Keratinocyte (primary cell): ENCODE measurements around the gene TMEM220. TPM values are rescaled to one million over a fixed set of nuclear protein-coding genes. Genes with fewer than 3 reads are reported as not detected.

Experiments used
- DNase-seq: peaks from one replicate; pipeline ENCODE4 v3.0.0-alpha.2; 2011; ENCODE audit warnings: low read depth, missing footprints, low spot score
- FAIRE-seq: peaks from 2 replicates; lab custom pipeline; 2011; peaks lifted over from hg19 to GRCh38; lab: Jason Lieb, UNC
- H2AFZ ChIP-seq: 2 replicates; pipeline ENCODE4 v1.6.0; 2012; ENCODE audit warnings: low read length, control low read depth, inconsistent platforms; ENCODE audit not compliant: control insufficient read depth
- H3K27ac ChIP-seq: 2 replicates; pipeline ENCODE4 v1.5.1; 2011; ENCODE audit warnings: low read length; ENCODE audit not compliant: control insufficient read depth, insufficient read depth
- H3K27me3 ChIP-seq: 3 replicates; pipeline ENCODE4 v1.6.0; 2011; ENCODE audit warnings: low read length; ENCODE audit not compliant: control insufficient read depth, insufficient read depth; ENCODE audit errors: extremely low read depth
- H3K36me3 ChIP-seq, 2 experiments: 2 replicates in 1 of 2; 3 replicates in 1 of 2; pipeline ENCODE4 v1.5.1; 2011; ENCODE audit warnings: low read length in 2 of 2, mild to moderate bottlenecking in 1 of 2; ENCODE audit not compliant: control insufficient read depth in 2 of 2, insufficient read depth in 2 of 2; ENCODE audit errors: extremely low read depth in 1 of 2
- H3K4me1 ChIP-seq: 3 replicates; pipeline ENCODE4 v1.5.1; 2011; ENCODE audit warnings: low read length; ENCODE audit not compliant: control insufficient read depth, insufficient read depth; ENCODE audit errors: extremely low read depth
- H3K4me2 ChIP-seq: 3 replicates; pipeline ENCODE4 v1.6.0; 2011; ENCODE audit warnings: low read depth, low read length; ENCODE audit not compliant: control insufficient read depth, insufficient read depth; ENCODE audit errors: extremely low read depth
- H3K4me3 ChIP-seq, 3 experiments: fragments of 200-600 bp in 1 of 3; sonication (generic) in 1 of 3; 2 replicates in 2 of 3; 3 replicates in 1 of 3; pipeline ENCODE4 v1.5.1; 2011 to 2016; ENCODE audit warnings: low read length in 3 of 3, mild to moderate bottlenecking in 3 of 3, control low read depth in 2 of 3, inconsistent platforms in 1 of 3, low read depth in 1 of 3, mixed read lengths in 1 of 3, mixed run types in 1 of 3, moderate library complexity in 1 of 3; ENCODE audit not compliant: control insufficient read depth in 2 of 3, insufficient read depth in 2 of 3; ENCODE audit errors: extremely low read depth in 1 of 3
- H3K79me2 ChIP-seq: 2 replicates; pipeline ENCODE4 v1.6.0; 2012; ENCODE audit warnings: low read length; ENCODE audit not compliant: control insufficient read depth, insufficient read depth
- H3K9ac ChIP-seq: 3 replicates; pipeline ENCODE4 v1.6.0; 2011; ENCODE audit warnings: low read length; ENCODE audit not compliant: control insufficient read depth, insufficient read depth; ENCODE audit errors: extremely low read depth
- H3K9me1 ChIP-seq: 3 replicates; pipeline ENCODE4 v1.6.0; 2011; ENCODE audit warnings: low read length; ENCODE audit not compliant: control insufficient read depth, insufficient read depth; ENCODE audit errors: extremely low read depth
- H3K9me3 ChIP-seq: 2 replicates; pipeline ENCODE4 v1.5.1; 2012; ENCODE audit warnings: low read depth, low read length; ENCODE audit not compliant: control insufficient read depth
- H4K20me1 ChIP-seq: 3 replicates; pipeline ENCODE4 v1.6.0; 2011; ENCODE audit warnings: low read length; ENCODE audit not compliant: control insufficient read depth, insufficient read depth; ENCODE audit errors: extremely low read depth
- CTCF ChIP-seq, 3 experiments: IDR thresholded peaks in 1 of 3; conservative IDR thresholded peaks in 1 of 3; optimal IDR thresholded peaks in 1 of 3; 2 replicates in 2 of 3; 3 replicates in 1 of 3; pipeline versions ENCODE3 to v1.5.1; 2011; ENCODE audit warnings: low read length in 3 of 3, mild to moderate bottlenecking in 3 of 3, moderate library complexity in 2 of 3, control low read depth in 1 of 3, inconsistent platforms in 1 of 3; ENCODE audit not compliant: insufficient read depth in 2 of 3; ENCODE audit errors: extremely low read depth in 1 of 3
- EZH2 ChIP-seq: IDR thresholded peaks from one replicate; pipeline ENCODE4 v1.6.1; 2012; ENCODE audit warnings: inconsistent platforms, mild to moderate bottlenecking, low read length, moderate library complexity
- dilution Hi-C: fragments of 300-500 bp; cut with MboI; formaldehyde crosslinking; loops from one replicate; pipeline ENCODE4 v1.7.0; 2020; ENCODE audit warnings: low sequenced_read_pairs; ENCODE audit not compliant: extremely low pct_ligation_motif_present
- polyA plus RNA-seq, 5 experiments: library from polyadenylated mRNA; depleted of rRNA in 3 of 5; stranded (reverse) in 3 of 5; stranded (forward) in 1 of 5; unstranded in 1 of 5; fragments of >200 nt; gene quantifications; 1 replicate in 1 of 5; 2 replicates in 3 of 5; 3 replicates in 1 of 5; pipeline versions ENCODE4 v1.2.1 to v1.2.3, GENCODE V29; 2011 to 2012; ENCODE audit warnings: missing spikeins in 2 of 5, low read depth in 1 of 5, low replicate concordance in 1 of 5

Gene TMEM220
- polyA plus RNA-seq, 1 donor (not counting 4 experiments of a cell fraction or from before 2014, with no cell fraction given) = 3.3 TPM

GRCh38 chr17:10728331-10728892 lies 1.4 kb downstream of the TMEM220 start:
- H3K9me1 ChIP-seq = no peaks in the 10 kb centered on the region
- peaks cover 5% of the 10 kb centered on the region for H3K4me1 ChIP-seq
- H3K9me3 ChIP-seq = no peaks in the 10 kb centered on the region
- H3K36me3 ChIP-seq = no peaks in the 10 kb centered on the region
- no peak overlapping the region for H3K27ac ChIP-seq
- H3K27me3 ChIP-seq = no peaks in the 10 kb centered on the region
- dilution Hi-C loops = no loop called here
- no peak overlapping the region for H2AFZ ChIP-seq
- no peaks in the 10 kb centered on the region for H4K20me1 ChIP-seq
- no peak for TF ChIP-seq CTCF (optimal IDR thresholded peaks at IDR 0.05 in 1 of 3, IDR thresholded peaks at IDR 0.05 in 1 of 3, conservative IDR thresholded peaks at IDR 0.05 in 1 of 3; ENCODE audit: extremely low read depth in 1 of 3, insufficient read depth in 2 of 3, low read length in 3 of 3)
- TF ChIP-seq EZH2 = no peak
- no peaks in the 10 kb centered on the region for H3K79me2 ChIP-seq
- no peak for DNase-seq
- H3K4me2 ChIP-seq = no peak overlapping the region
- no peak overlapping the region for H3K4me3 ChIP-seq
- no peak for FAIRE-seq
- H3K9ac ChIP-seq = no peak overlapping the region

- Histone ChIP-seq H3K36me3 (no peaks in the 10 kb centered on the region), H4K20me1 (no peaks in the 10 kb centered on the region), H3K4me2 (no peak overlapping the region), H3K9ac (no peak overlapping the region), H3K27ac (no peak overlapping the region), H3K4me1 (peaks cover 5% of the 10 kb centered on the region), H3K4me3 (no peak overlapping the region), H3K79me2 (no peaks in the 10 kb centered on the region), H3K27me3 (no peaks in the 10 kb centered on the region), H2AFZ (no peak overlapping the region), H3K9me1 (no peaks in the 10 kb centered on the region), H3K9me3 (no peaks in the 10 kb centered on the region)
- dilution Hi-C loops = no loop called here
- FAIRE-seq (no peak), DNase-seq (no peak)
- no peak for TF ChIP-seq EZH2
- no peak for TF ChIP-seq CTCF (optimal IDR thresholded peaks at IDR 0.05 in 1 of 3, IDR thresholded peaks at IDR 0.05 in 1 of 3, conservative IDR thresholded peaks at IDR 0.05 in 1 of 3; ENCODE audit: extremely low read depth in 1 of 3, insufficient read depth in 2 of 3, low read length in 3 of 3)
These were observed 2.6 kb downstream of the TMEM220 start for GRCh38 chr17:10727192-10727591.
